GM12878 (cell line): ENCODE results near the gene SYPL2.
A peak's percentile ranks its signal among the peaks of the same experiment; 100 is the strongest.

Experiments
- CBFB ChIP-seq: IDR thresholded peaks from 2 replicates; pipeline ENCODE4 v1.6.1; 2016; ENCODE audit warnings: antibody characterized with exemption, low read depth
- CEBPZ ChIP-seq: fragments of 150-350 bp; IDR thresholded peaks from 2 replicates; pipeline ENCODE4 v1.6.1; 2016; ENCODE audit warnings: low read depth, low read length
- CTCF ChIP-seq, 3 experiments: IDR thresholded peaks in 2 of 3; conservative IDR thresholded peaks in 1 of 3; 2 replicates each; pipeline ENCODE4 v1.5.1; 2011; ENCODE audit warnings: low read depth in 3 of 3, low read length in 3 of 3, mild to moderate bottlenecking in 3 of 3, control low read depth in 2 of 3, moderate library complexity in 2 of 3, inconsistent platforms in 1 of 3, mixed read lengths in 1 of 3; ENCODE audit not compliant: control insufficient read depth in 2 of 3, insufficient read depth in 1 of 3; ENCODE audit errors: extremely low read depth in 1 of 3
- EGR1 ChIP-seq, 2 experiments: IDR thresholded peaks; 1 replicate in 1 of 2; 2 replicates in 1 of 2; pipeline ENCODE4 v1.6.1; 2011 to 2012; ENCODE audit warnings: low read depth in 2 of 2, low read length in 2 of 2, borderline replicate concordance in 1 of 2, mild to moderate bottlenecking in 1 of 2, moderate library complexity in 1 of 2
- EZH2 ChIP-seq: IDR thresholded peaks from 2 replicates; pipeline ENCODE4 v1.6.1; 2012; ENCODE audit warnings: low read depth, mild to moderate bottlenecking, control low read depth, inconsistent platforms, low read length, borderline replicate concordance; ENCODE audit not compliant: control insufficient read depth
- FOXM1 ChIP-seq: IDR thresholded peaks from 2 replicates; pipeline ENCODE4 v1.6.1; 2012; ENCODE audit warnings: low read depth, mild to moderate bottlenecking, inconsistent platforms, low read length, moderate library complexity
- HDAC6 ChIP-seq: fragments of 200-600 bp; sonication (generic); IDR thresholded peaks from one replicate; pipeline ENCODE4 v1.8.0; 2017; ENCODE audit warnings: antibody characterized with exemption; ENCODE audit not compliant: unreplicated experiment
- MAX ChIP-seq: IDR thresholded peaks from 2 replicates; pipeline ENCODE4 v1.6.1; 2012; ENCODE audit warnings: low read depth, low read length, improper control_type of control experiment
- MXI1 ChIP-seq: fragments of 150-350 bp; IDR thresholded peaks from 2 replicates; pipeline ENCODE4 v1.6.1; 2011; ENCODE audit warnings: low read depth, mild to moderate bottlenecking, inconsistent platforms, low read length, improper control_type of control experiment
- POLR2AphosphoS5 ChIP-seq: IDR thresholded peaks from 2 replicates; pipeline ENCODE4 v1.6.1; 2011; ENCODE audit warnings: mild to moderate bottlenecking, low read length, inconsistent platforms
- REST ChIP-seq: IDR thresholded peaks from 2 replicates; pipeline ENCODE4 v1.6.1; 2012; ENCODE audit warnings: mild to moderate bottlenecking, low read depth, low read length
- TAF1 ChIP-seq: IDR thresholded peaks from 2 replicates; pipeline ENCODE4 v1.6.1; 2011; ENCODE audit warnings: mild to moderate bottlenecking, low read depth, low read length, borderline replicate concordance
- USF1 ChIP-seq: IDR thresholded peaks from 2 replicates; pipeline ENCODE4 v1.6.1; 2011; ENCODE audit warnings: borderline replicate concordance, low read depth, mild to moderate bottlenecking, moderate library complexity, mixed read lengths, low read length; ENCODE audit not compliant: insufficient read depth; ENCODE audit errors: extremely low read length
- ZNF24 ChIP-seq: fragments of 450-650 bp; IDR thresholded peaks from 2 replicates; pipeline ENCODE4 v1.6.1; 2017; ENCODE audit warnings: antibody characterized with exemption, mild to moderate bottlenecking

- TF ChIP-seq CBFB (no peak), TAF1 (no peak), CTCF (IDR thresholded peaks at IDR 0.05 in 2 of 3, conservative IDR thresholded peaks at IDR 0.05 in 1 of 3; ENCODE audit: control insufficient read depth in 2 of 3, extremely low read depth in 1 of 3, insufficient read depth in 1 of 3, low read depth in 3 of 3, low read length in 3 of 3) (no peak), POLR2AphosphoS5 (no peak), CEBPZ (no peak), MXI1 (no peak), REST (no peak), EZH2 (no peak), MAX (no peak), FOXM1 (no peak), ZNF24 (no peak), HDAC6 (no peak), EGR1 (IDR thresholded peaks at IDR 0.05; ENCODE audit: borderline replicate concordance in 1 of 2, low read depth in 2 of 2, low read length in 2 of 2) (0 out of 3 replicates have a peak, but pooled peaks of 1 of the 2 experiments have one; percentile 13), USF1 (no peak)
Observed at GRCh38 chr1:109485001-109485400, 18.7 kb downstream of the SYPL2 start.
